GM18508 (cell line): ENCODE measurements around the gene TCHP.

ENCODE experiments used
- ATAC-seq: cut with Tn5 transposase; IDR thresholded peaks from one replicate; pipeline ENCODE4 v1.9.1; 2021; ENCODE audit warnings: moderate number of reproducible peaks; ENCODE audit not compliant: insufficient read depth, unreplicated experiment

The TCHP gene

GRCh38 chr12:109952160-109952858 is 52.2 kb downstream of the TCHP start:
- ATAC-seq, result no peak

- no peak for ATAC-seq
Measured at GRCh38 chr12:109952873-109953272, 52.8 kb downstream of the TCHP start.

GRCh38 chr12:109953656-109954055 is 53.6 kb downstream of the TCHP start:
- ATAC-seq, result no peak

DNA sequence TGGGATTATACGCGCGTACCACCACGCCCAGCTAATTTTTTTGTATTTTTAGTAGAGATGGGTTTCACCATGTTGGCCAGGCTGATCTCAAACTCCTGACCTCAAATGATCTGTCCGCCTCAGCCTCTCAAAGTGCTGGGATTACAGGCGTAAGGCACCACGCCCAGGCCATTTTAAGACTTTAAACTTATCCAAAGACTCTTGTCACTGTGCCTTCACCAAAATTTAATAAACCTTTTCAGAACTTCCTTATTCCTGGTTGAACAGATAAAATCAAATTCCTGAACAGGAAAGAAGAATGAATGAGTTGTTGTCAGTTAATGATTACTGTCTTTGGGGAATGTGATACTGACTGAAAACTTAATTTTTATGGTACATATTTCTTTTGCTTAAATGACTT is 58.3 kb downstream of the TCHP start:
- ATAC-seq, result no peak

DNA sequence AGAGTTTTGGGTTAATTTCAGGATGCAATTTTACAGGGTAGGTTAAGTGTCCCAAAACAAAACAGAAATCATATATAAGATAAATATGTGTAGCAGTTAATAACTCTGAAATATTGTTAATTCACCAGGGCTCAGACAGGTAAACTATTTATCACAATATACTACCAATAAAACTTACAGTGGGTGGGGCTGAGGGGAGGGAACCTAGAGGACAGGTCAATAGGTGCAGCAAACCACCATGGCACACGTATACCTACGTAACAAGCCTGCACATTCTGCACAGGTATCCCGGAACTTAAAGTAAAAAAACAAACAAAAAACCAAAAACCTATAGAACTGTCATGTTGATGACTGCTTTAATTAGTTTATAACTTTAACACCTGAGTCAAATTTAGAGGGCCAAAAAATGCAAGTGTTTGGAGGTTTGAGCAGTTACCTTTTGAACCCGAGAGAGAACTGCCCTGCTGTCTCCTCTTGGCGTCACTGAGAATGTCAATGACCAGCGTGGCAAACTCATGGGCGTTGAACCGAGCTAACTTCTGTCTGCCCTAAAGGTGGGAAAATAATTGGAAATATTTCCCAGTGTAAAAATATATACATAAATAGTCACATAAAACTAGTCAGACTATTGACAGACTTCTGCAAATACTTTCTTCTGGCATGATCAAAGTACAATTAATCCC is 59.5 kb downstream of the TCHP start:
- ATAC-seq, result no peak

DNA sequence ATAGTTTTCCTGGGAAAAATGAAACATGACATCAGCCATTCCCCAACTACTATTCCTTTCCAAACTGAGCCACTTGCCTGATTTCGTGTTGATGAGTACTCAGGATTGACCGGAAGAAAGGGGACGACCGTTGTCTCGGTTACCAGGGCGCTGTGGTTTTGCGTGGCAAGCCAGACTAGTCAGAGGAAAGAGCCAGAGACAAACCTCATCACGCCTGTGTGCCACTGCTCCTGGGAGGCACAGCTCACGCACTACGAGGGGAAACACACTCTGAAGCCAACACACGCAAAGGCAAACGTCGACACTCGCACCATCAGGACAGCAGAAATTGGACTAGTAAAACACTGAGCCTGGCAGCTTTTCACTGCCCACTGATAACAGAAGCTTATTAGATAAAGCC is 61.1 kb downstream of the TCHP start:
- ATAC-seq, result no peak

GRCh38 chr12:109961612-109962011 is 61.5 kb downstream of the TCHP start:
- no peak for ATAC-seq

DNA sequence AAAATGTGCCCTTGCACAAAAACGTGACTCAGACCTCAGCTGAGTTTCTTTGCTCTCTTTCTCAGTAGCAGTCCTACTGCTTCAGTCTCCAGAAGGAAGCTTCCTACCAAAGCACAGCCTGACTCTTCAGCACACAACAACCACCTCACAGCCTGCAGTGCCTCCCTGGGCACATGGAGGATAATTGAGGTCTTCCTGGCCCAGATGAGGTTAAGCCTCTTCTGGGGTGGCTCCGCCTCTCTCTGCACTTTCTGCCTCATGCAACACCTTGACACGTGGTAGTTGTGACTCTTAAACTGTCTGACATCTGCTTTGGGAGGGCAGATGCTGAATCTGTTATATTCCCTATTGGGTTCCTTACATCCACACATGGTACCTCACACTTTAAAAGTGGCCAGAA is 62.3 kb downstream of the TCHP start:
- no peak for ATAC-seq

GRCh38 chr12:109963330-109963729 is 63.3 kb downstream of the TCHP start:
- no peak for ATAC-seq

DNA sequence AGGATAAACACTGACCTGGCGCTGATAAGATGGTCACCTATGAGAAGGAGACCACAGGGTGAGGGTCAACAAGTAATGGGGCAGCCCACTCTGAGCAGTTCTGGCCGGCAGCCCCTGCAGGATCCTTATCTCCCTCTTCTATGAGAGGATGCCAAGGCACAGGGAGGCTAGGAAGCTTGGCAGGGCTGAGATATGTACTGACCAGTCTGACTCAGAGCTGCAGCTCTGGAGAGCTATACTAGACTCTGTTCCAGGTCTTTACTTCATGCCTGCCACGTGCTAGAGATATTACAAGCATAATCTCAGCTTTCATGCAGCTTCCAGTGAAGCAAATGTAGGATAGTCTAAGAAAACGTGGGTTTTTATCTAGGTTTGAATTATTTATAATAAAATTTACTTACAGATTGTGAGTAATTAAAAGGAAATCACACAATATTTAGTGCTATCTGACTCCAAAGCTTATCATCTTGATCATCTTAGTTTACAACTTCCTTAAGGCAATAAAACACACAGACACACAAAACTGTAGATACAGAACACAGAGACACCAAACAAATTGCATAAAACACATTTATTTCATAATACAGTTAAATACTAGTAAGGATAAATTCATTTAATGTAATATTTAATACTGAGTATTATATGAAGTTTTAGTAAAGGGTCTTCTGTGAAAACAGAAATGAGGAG is 63.8 kb downstream of the TCHP start:
- no peak for ATAC-seq

DNA sequence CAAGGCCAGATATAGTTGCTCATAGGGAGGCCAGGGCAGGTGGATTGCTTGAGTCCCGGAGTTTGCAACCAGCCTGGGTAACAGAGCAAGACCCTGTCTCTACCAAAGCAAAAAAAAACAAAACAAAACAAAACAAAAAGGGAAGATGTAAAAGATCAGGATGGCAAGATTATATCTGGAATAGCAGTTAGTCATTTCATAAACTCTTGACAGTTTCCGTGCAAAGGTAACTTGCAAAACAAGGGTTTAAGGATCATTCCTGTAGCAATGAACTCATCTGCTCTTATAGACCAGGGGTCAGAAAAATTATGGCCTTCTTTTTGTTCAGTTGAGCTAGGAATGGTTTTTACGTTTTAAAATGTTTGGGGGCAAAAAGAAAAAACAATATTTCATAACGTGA is 66.5 kb downstream of the TCHP start:
- no peak for ATAC-seq

- no peak for ATAC-seq
Measured at GRCh38 chr12:109967383-109968031, 67.4 kb downstream of the TCHP start.
